H9 (cell line): ENCODE measurements around the gene CCDC116. TPM values are rescaled to one million over a fixed set of nuclear protein-coding genes. Genes with fewer than 3 reads are reported as not detected.

Source experiments
- DNase-seq: peaks from one replicate; pipeline ENCODE4 v3.0.0-alpha.2; 2017
- H2AFZ ChIP-seq: one replicate; pipeline ENCODE4 v1.6.1; 2013; ENCODE audit warnings: mild to moderate bottlenecking, low read length, control low read depth, moderate library complexity
- H2AK5ac ChIP-seq: 2 replicates; pipeline ENCODE4 v1.6.1; 2013; ENCODE audit warnings: low read length, control low read depth, mixed read lengths; ENCODE audit not compliant: insufficient read length
- H2BK120ac ChIP-seq: one replicate; pipeline ENCODE4 v1.6.1; 2013; ENCODE audit warnings: low read depth, mild to moderate bottlenecking, low read length, control low read depth, inconsistent platforms; ENCODE audit not compliant: poor library complexity, severe bottlenecking
- H2BK12ac ChIP-seq: 2 replicates; pipeline ENCODE4 v1.6.1; 2013; ENCODE audit warnings: low read length, control low read depth, mixed read lengths, low read depth; ENCODE audit not compliant: insufficient read length
- H2BK15ac ChIP-seq: 2 replicates; pipeline ENCODE4 v1.6.1; 2013; ENCODE audit warnings: low read depth, low read length, control low read depth
- H2BK20ac ChIP-seq: one replicate; pipeline ENCODE4 v1.6.1; 2013; ENCODE audit warnings: low read depth, mild to moderate bottlenecking, low read length, control low read depth, inconsistent platforms; ENCODE audit not compliant: poor library complexity, severe bottlenecking
- H2BK5ac ChIP-seq: 2 replicates; pipeline ENCODE4 v1.6.1; 2013; ENCODE audit warnings: low read length, control low read depth, mixed read lengths; ENCODE audit not compliant: insufficient read length
- H3K14ac ChIP-seq: 2 replicates; pipeline ENCODE4 v1.6.1; 2013; ENCODE audit warnings: low read length, control low read depth; ENCODE audit not compliant: insufficient read depth
- H3K18ac ChIP-seq: 2 replicates; pipeline ENCODE4 v1.6.1; 2013; ENCODE audit warnings: low read depth, mild to moderate bottlenecking, mixed read lengths, low read length, control low read depth; ENCODE audit not compliant: insufficient read length
- H3K23ac ChIP-seq: 2 replicates; pipeline ENCODE4 v1.6.1; 2013; ENCODE audit warnings: low read length, control low read depth, mixed read lengths, low read depth; ENCODE audit not compliant: insufficient read length
- H3K23me2 ChIP-seq: 2 replicates; pipeline ENCODE4 v1.6.1; 2013; ENCODE audit warnings: low read depth, mild to moderate bottlenecking, mixed read lengths, low read length, control low read depth; ENCODE audit not compliant: insufficient read length, poor library complexity, severe bottlenecking
- H3K27ac ChIP-seq: 2 replicates; pipeline ENCODE4 v1.5.1; 2013; ENCODE audit warnings: low read length, control low read depth, mixed read lengths, low read depth; ENCODE audit not compliant: insufficient read length
- H3K27me3 ChIP-seq: 2 replicates; pipeline ENCODE4 v1.6.1; 2013; ENCODE audit warnings: low read length, control low read depth, inconsistent platforms; ENCODE audit not compliant: insufficient read depth
- H3K4ac ChIP-seq: 2 replicates; pipeline ENCODE4 v1.6.1; 2013; ENCODE audit warnings: low read depth, mild to moderate bottlenecking, control low read depth, inconsistent platforms, low read length, moderate library complexity
- H3K4me1 ChIP-seq: 2 replicates; pipeline ENCODE4 v1.6.1; 2013; ENCODE audit warnings: low read length, control low read depth, inconsistent platforms; ENCODE audit not compliant: insufficient read depth
- H3K4me2 ChIP-seq: 2 replicates; pipeline ENCODE4 v1.6.1; 2013; ENCODE audit warnings: low read length, control low read depth, mixed read lengths; ENCODE audit not compliant: insufficient read length, insufficient read depth
- H3K56ac ChIP-seq: 2 replicates; pipeline ENCODE4 v1.6.1; 2013; ENCODE audit warnings: low read depth, mild to moderate bottlenecking, mixed read lengths, low read length, control low read depth; ENCODE audit not compliant: insufficient read length
- H3K79me1 ChIP-seq: 2 replicates; pipeline ENCODE4 v1.6.1; 2013; ENCODE audit warnings: low read depth, mild to moderate bottlenecking, moderate library complexity, low read length, control low read depth, inconsistent platforms; ENCODE audit not compliant: insufficient read depth, poor library complexity, severe bottlenecking
- H3K79me2 ChIP-seq: 2 replicates; pipeline ENCODE4 v1.6.1; 2013; ENCODE audit warnings: low read length, control low read depth, inconsistent platforms; ENCODE audit not compliant: insufficient read depth
- H3K9ac ChIP-seq: 2 replicates; pipeline ENCODE4 v1.6.1; 2013; ENCODE audit warnings: low read length, control low read depth, mixed read lengths; ENCODE audit not compliant: insufficient read length; ENCODE audit errors: extremely low read depth
- H3K9me3 ChIP-seq: one replicate; pipeline ENCODE4 v1.6.1; 2013; ENCODE audit warnings: low read depth, low read length, inconsistent platforms; ENCODE audit not compliant: control insufficient read depth
- H3T11ph ChIP-seq: one replicate; pipeline ENCODE4 v1.6.1; 2013; ENCODE audit warnings: mild to moderate bottlenecking, low read length, control low read depth, inconsistent platforms
- H4K20me1 ChIP-seq: one replicate; pipeline ENCODE4 v1.6.1; 2013; ENCODE audit not compliant: control insufficient read depth, insufficient read length, insufficient read depth
- H4K5ac ChIP-seq: 2 replicates; pipeline ENCODE4 v1.6.1; 2013; ENCODE audit warnings: low read depth, mild to moderate bottlenecking, mixed read lengths, low read length, control low read depth; ENCODE audit not compliant: insufficient read length
- H4K8ac ChIP-seq: replicated peaks from 2 replicates; pipeline ENCODE4 v1.6.1; 2013; ENCODE audit warnings: low read length, control low read depth, mixed read lengths, low read depth; ENCODE audit not compliant: insufficient read length
- H4K91ac ChIP-seq: 2 replicates; pipeline ENCODE4 v1.6.1; 2013; ENCODE audit warnings: low read depth, mild to moderate bottlenecking, moderate library complexity, mixed read lengths, low read length, control low read depth; ENCODE audit not compliant: insufficient read length
- H3K27ac Mint-ChIP-seq, 3 experiments: 2 replicates in 2 of 3; 3 replicates in 1 of 3; pipeline ENCODE4 v1.8.0; 2020 to 2021; ENCODE audit warnings: mixed read lengths in 3 of 3, mild to moderate bottlenecking in 1 of 3, moderate library complexity in 1 of 3
- H3K27me3 Mint-ChIP-seq: 2 replicates; pipeline ENCODE4 v1.8.0; 2021; ENCODE audit warnings: low read depth, mild to moderate bottlenecking, moderate library complexity, mixed read lengths
- H3K36me3 Mint-ChIP-seq, 3 experiments: 2 replicates in 2 of 3; 3 replicates in 1 of 3; pipeline ENCODE4 v1.8.0; 2020 to 2021; ENCODE audit warnings: low read depth in 3 of 3, mixed read lengths in 3 of 3; ENCODE audit not compliant: insufficient read depth in 1 of 3
- H3K4me1 Mint-ChIP-seq, 2 experiments: 2 replicates each; pipeline ENCODE4 v1.8.0; 2020; ENCODE audit warnings: mixed read lengths in 2 of 2
- H3K4me3 Mint-ChIP-seq, 2 experiments: 2 replicates in 1 of 2; 3 replicates in 1 of 2; pipeline ENCODE4 v1.8.0; 2020 to 2021; ENCODE audit warnings: mild to moderate bottlenecking in 2 of 2, mixed read lengths in 2 of 2, moderate library complexity in 1 of 2
- H3K9me3 Mint-ChIP-seq, 2 experiments: 2 replicates in 1 of 2; 3 replicates in 1 of 2; pipeline ENCODE4 v1.8.0; 2020; ENCODE audit warnings: mild to moderate bottlenecking in 2 of 2, mixed read lengths in 2 of 2, moderate library complexity in 1 of 2
- CTCF ChIP-seq: fragments of 200-600 bp; sonication (generic); conservative IDR thresholded peaks from 3 replicates; pipeline ENCODE4 v1.8.0; 2021; ENCODE audit warnings: antibody characterized with exemption, mild to moderate bottlenecking
- WGBS: extraction: QIAGEN DNeasy Blood & Tissue Kit; methylation state at CpG from one replicate; pipeline ENCODE4 v1.1.7; 2013; ENCODE audit warnings: missing lambda C conversion rate, low lambda C conversion rate, mixed read lengths; ENCODE audit not compliant: insufficient read length; ENCODE audit errors: extremely low coverage; 5-methylcytosine and 5-hydroxymethylcytosine counted together
- total RNA-seq: library from RNA; stranded (reverse); gene quantifications from 2 replicates; pipeline ENCODE4 v1.2.1, GENCODE V29; 2021

CCDC116 gene
- total RNA-seq, 1 experiment from 2014 or later = 0.63 TPM

GRCh38 chr22:21624880-21625791 is 7.4 kb upstream of the CCDC116 start:
- H2BK15ac ChIP-seq = no peak overlapping the region
- no peak overlapping the region for H3K56ac ChIP-seq
- no peak overlapping the region for H3K14ac ChIP-seq
- H3K4me1 ChIP-seq = no peaks in the 10 kb centered on the region; the same call in 1 of the 2 replicates
- H3K4ac ChIP-seq = no peak overlapping the region
- peaks cover 2% of the 10 kb centered on the region for H3K79me1 ChIP-seq
- DNase-seq = no peak
- H2BK12ac ChIP-seq = no peak overlapping the region
- H3K23me2 ChIP-seq = peaks cover 5% of the 10 kb centered on the region
- H3K18ac ChIP-seq = no peak overlapping the region
- no peak overlapping the region for H3K27ac ChIP-seq
- peak overlapping the region in 2 of 3 experiments; percentile 53 to 90; a peak in 3 of 7 replicates for H3K27ac Mint-ChIP-seq
- H3K79me2 ChIP-seq = no peaks in the 10 kb centered on the region
- peaks cover 5 to 44% (median 33%) of the 10 kb centered on the region in 3 experiments for H3K36me3 Mint-ChIP-seq
- H3K4me1 Mint-ChIP-seq = peaks cover 14% of the 10 kb centered on the region in 2 experiments
- H4K8ac ChIP-seq = no peak overlapping the region
- H2AFZ ChIP-seq = no peak overlapping the region
- H3K4me2 ChIP-seq = no peak overlapping the region
- H4K20me1 ChIP-seq = no peaks in the 10 kb centered on the region
- H3K4me3 Mint-ChIP-seq = no peak overlapping the region
- no peak for TF ChIP-seq CTCF
- H3K9me3 Mint-ChIP-seq = no peaks in the 10 kb centered on the region
- H3T11ph ChIP-seq = no peak overlapping the region
- no peak overlapping the region for H2BK5ac ChIP-seq
- no peak overlapping the region for H2BK120ac ChIP-seq
- no CpG with 5 or more reads among the region's 12 CpGs for WGBS
- no peaks in the 10 kb centered on the region for H3K27me3 Mint-ChIP-seq
- H3K23ac ChIP-seq = no peak overlapping the region
- H3K9ac ChIP-seq = no peak overlapping the region
- no peak overlapping the region for H2BK20ac ChIP-seq
- no peak overlapping the region for H2AK5ac ChIP-seq
- H3K27me3 ChIP-seq = no peaks in the 10 kb centered on the region
- H3K9me3 ChIP-seq = no peaks in the 10 kb centered on the region
- no peak overlapping the region for H4K5ac ChIP-seq
- no peak overlapping the region for H4K91ac ChIP-seq
